OCI-LY7 (cell line): ENCODE results near the gene DDIAS. TPM values are rescaled to one million over a fixed set of nuclear protein-coding genes. Genes with fewer than 3 reads are reported as not detected.

ENCODE experiments used
- BruUV-seq: library from RNA; stranded (reverse); fragments of 400-500 nt; replicated peaks from 2 replicates; lab custom pipeline; 2021; lab: Mats Ljungman, UMichigan
- CTCF ChIA-PET: fragments of 300-600 bp; sonication (Branson Sonifier 250); formaldehyde crosslinking; loops from one replicate; lab custom pipeline; 2022; ENCODE audit warnings: antibody characterized with exemption; ENCODE audit not compliant: unreplicated experiment; lab: Charles Lee
- POLR2A ChIA-PET: fragments of 300-600 bp; sonication (Branson Sonifier 250); formaldehyde crosslinking; loops from one replicate; lab custom pipeline; 2022; ENCODE audit warnings: antibody characterized with exemption; lab: Charles Lee
- DNase-seq: peaks from one replicate; pipeline ENCODE4 v3.0.0-alpha.2; 2015; ENCODE audit warnings: low spot score
- H2AFZ ChIP-seq: fragments of 200-600 bp; sonication (generic), shearing (Covaris generic); 2 replicates; pipeline ENCODE4 v1.6.1; 2014; ENCODE audit warnings: mild to moderate bottlenecking, antibody characterized with exemption, low read length, moderate library complexity
- H3K27ac ChIP-seq: fragments of 200-600 bp; sonication (generic); 2 replicates; pipeline ENCODE4 v1.5.1; 2014; ENCODE audit warnings: mixed run types, low read depth, mild to moderate bottlenecking, moderate library complexity, low read length, inconsistent platforms; ENCODE audit not compliant: poor library complexity, severe bottlenecking
- H3K36me3 ChIP-seq: fragments of 200-600 bp; sonication (generic); 2 replicates; pipeline ENCODE4 v1.6.1; 2014; ENCODE audit warnings: mild to moderate bottlenecking, antibody characterized with exemption, low read length, moderate library complexity, mixed read lengths; ENCODE audit not compliant: insufficient read depth
- H3K4me1 ChIP-seq: fragments of 200-600 bp; sonication (generic); 2 replicates; pipeline ENCODE4 v1.5.1; 2014; ENCODE audit warnings: mild to moderate bottlenecking, low read length; ENCODE audit not compliant: insufficient read depth, poor library complexity, severe bottlenecking
- H3K4me2 ChIP-seq: fragments of 200-600 bp; sonication (generic); 2 replicates; pipeline ENCODE4 v1.6.1; 2014; ENCODE audit warnings: mild to moderate bottlenecking, low read length
- H3K4me3 ChIP-seq: fragments of 200-600 bp; sonication (generic); 2 replicates; pipeline ENCODE4 v1.5.1; 2014; ENCODE audit warnings: mild to moderate bottlenecking, low read depth, low read length; ENCODE audit not compliant: poor library complexity, severe bottlenecking
- H3K79me2 ChIP-seq: fragments of 200-600 bp; sonication (generic); 2 replicates; pipeline ENCODE4 v1.6.1; 2016; ENCODE audit warnings: low read depth, mild to moderate bottlenecking, low read length, moderate library complexity, mixed read lengths; ENCODE audit not compliant: insufficient read depth
- H3K9me2 ChIP-seq: fragments of 200-600 bp; sonication (generic); 2 replicates; pipeline ENCODE4 v1.6.1; 2016; ENCODE audit warnings: mild to moderate bottlenecking, low read length, mixed read lengths; ENCODE audit not compliant: insufficient read depth
- H3K9me3 ChIP-seq: fragments of 200-600 bp; sonication (generic); 2 replicates; pipeline ENCODE4 v1.6.1; 2014; ENCODE audit warnings: mild to moderate bottlenecking, mixed run types, low read length, mixed read lengths
- H4K20me1 ChIP-seq: fragments of 200-600 bp; sonication (generic); 2 replicates; pipeline ENCODE4 v1.6.1; 2014; ENCODE audit warnings: mild to moderate bottlenecking, antibody characterized with exemption, low read length, moderate library complexity, mixed read lengths; ENCODE audit not compliant: insufficient read depth
- CTCF ChIP-seq: fragments of 200-600 bp; sonication (generic); conservative IDR thresholded peaks from 2 replicates; pipeline ENCODE4 v1.5.1; 2014; ENCODE audit warnings: mild to moderate bottlenecking, antibody characterized with exemption, low read length, moderate library complexity, mixed read lengths
- EZH2phosphoT487 ChIP-seq: fragments of 200-600 bp; sonication (generic); IDR thresholded peaks from 2 replicates; pipeline ENCODE4 v1.6.1; 2018; ENCODE audit warnings: low read depth, borderline replicate concordance, mild to moderate bottlenecking, mixed run types, antibody characterized with exemption, low read length, moderate library complexity, mixed read lengths
- intact Hi-C: fragments of 100-400 bp; cut with micrococcal nuclease; formaldehyde crosslinking; loops from one replicate; pipeline ENCODE4 v1.10.0; 2022; ENCODE audit not compliant: unreplicated experiment
- total RNA-seq, 2 experiments: library from RNA; depleted of rRNA in 1 of 2; stranded (reverse); fragments of >200 nt in 1 of 2; shearing (Covaris generic) in 1 of 2; gene quantifications; 2 replicates each; pipeline ENCODE4 v1.2.3, GENCODE V29; 2014 to 2022

The DDIAS gene
- total RNA-seq, 2 experiments from 2014 or later: 16.7 to 23.1 TPM

- no TSS peak for BruUV-seq
- Histone ChIP-seq H3K79me2 (no peaks in the 10 kb centered on the region), H3K9me2 (no peaks in the 10 kb centered on the region), H4K20me1 (no peaks in the 10 kb centered on the region), H3K4me1 (peaks cover 9% of the 10 kb centered on the region), H3K4me3 (no peak overlapping the region), H3K36me3 (no peaks in the 10 kb centered on the region), H3K9me3 (no peaks in the 10 kb centered on the region), H3K27ac (no peak overlapping the region), H3K4me2 (no peak overlapping the region), H2AFZ (no peak overlapping the region)
- no peak for TF ChIP-seq CTCF
- no peak for TF ChIP-seq EZH2phosphoT487
- ChIA-PET POLR2A (interaction anchor here (0.7 kb wide), 2 partner anchors 33 to 51 kb away, joined by 3 to 4 read pairs; no protein-coding TSS in a partner anchor), CTCF (no interaction called here)
- intact Hi-C loops: loop anchor here (5.0 to 10.0 kb wide), 2 partner anchors 855 to 953 kb away; no protein-coding TSS in a partner anchor
- no peak for DNase-seq
Measured at GRCh38 chr11:82869657-82870056, 31.9 kb upstream of the DDIAS start.

DNA sequence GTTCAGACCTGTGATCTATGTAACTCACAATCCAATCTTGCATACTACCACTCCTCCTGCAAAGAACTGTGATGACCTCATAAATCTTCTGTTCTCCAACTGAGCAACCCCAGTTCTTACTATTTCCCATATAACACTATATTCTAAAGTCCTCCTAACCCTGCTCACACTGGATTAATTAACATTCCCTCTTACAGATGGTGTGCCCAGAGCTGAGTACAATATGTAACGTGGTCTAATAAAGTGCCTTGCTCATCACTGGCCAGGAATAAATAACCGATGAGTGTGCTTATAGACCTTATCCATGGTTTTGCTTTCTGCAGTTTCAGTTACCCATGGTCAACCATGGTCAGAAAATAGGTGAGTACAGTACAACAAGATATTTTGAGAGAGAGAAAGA lies 29.9 kb upstream of the DDIAS start:
- intact Hi-C loops: no loop called here
- ChIA-PET CTCF (no interaction called here), POLR2A (no interaction called here)
- BruUV-seq: no TSS peak
- no peaks in the 10 kb centered on the region for H3K9me3 ChIP-seq
- H3K36me3 ChIP-seq: no peaks in the 10 kb centered on the region
- no peaks in the 10 kb centered on the region for H3K79me2 ChIP-seq
- H3K27ac ChIP-seq: no peak overlapping the region
- H3K4me2 ChIP-seq: no peak overlapping the region
- TF ChIP-seq CTCF: no peak
- TF ChIP-seq EZH2phosphoT487: no peak
- H3K4me3 ChIP-seq: no peak overlapping the region
- no peaks in the 10 kb centered on the region for H4K20me1 ChIP-seq
- DNase-seq: no peak
- peaks cover 9% of the 10 kb centered on the region for H3K4me1 ChIP-seq
- no peaks in the 10 kb centered on the region for H3K9me2 ChIP-seq
- no peak overlapping the region for H2AFZ ChIP-seq

DNA sequence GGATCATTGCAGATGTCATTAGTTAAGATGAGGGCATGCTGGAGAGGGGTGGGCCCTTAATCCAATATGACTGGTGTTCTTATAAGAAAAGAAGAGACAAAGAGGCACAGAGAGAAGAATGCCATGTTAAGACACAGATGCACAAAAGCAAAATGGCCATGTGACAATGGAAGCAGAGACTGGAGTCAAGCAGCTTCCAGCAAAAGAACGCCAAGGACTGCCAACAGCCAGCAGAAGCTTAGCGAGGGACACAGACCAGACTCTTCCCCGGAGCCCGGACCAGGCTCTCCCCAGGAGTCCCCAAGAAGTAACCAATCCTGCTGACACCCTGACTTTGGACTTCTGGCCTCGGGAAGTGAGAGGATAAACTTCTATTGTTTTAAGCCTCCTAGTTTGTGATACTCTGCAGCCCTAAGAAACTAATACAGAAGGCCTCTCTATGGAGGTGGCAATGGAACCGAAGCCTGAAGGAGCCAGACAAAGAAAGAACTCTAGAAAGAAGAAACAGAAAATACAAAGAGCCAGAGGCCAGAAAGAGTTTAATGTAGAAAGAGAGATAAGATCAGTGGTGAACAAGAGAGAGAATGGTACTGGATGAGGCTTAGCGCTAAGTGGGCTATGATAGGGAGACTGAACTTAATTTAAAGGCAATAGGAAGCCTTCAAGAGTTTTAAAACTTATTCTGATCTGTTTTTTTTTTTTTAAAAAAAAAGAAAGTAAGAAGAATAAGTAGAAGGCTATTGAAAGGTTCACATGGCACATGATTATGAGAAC lies 29.0 kb upstream of the DDIAS start:
- Histone ChIP-seq H3K4me2 (no peak overlapping the region), H4K20me1 (no peaks in the 10 kb centered on the region), H3K9me2 (no peaks in the 10 kb centered on the region), H3K79me2 (no peaks in the 10 kb centered on the region), H2AFZ (no peak overlapping the region), H3K9me3 (no peaks in the 10 kb centered on the region), H3K36me3 (no peaks in the 10 kb centered on the region), H3K27ac (no peak overlapping the region), H3K4me1 (peaks cover 4% of the 10 kb centered on the region), H3K4me3 (no peak overlapping the region)
- ChIA-PET CTCF (no interaction called here), POLR2A (no interaction called here)
- intact Hi-C loops: no loop called here
- no TSS peak for BruUV-seq
- DNase-seq: no peak
- no peak for TF ChIP-seq CTCF
- no peak for TF ChIP-seq EZH2phosphoT487
